Measurements from ENCODE around the gene PSMA2.

The PSMA2 gene

GRCh38 chr7:42914009-42914408, 18.0 kb downstream of the PSMA2 start:
- TF ChIP-seq CTCF (IDR thresholded peaks at IDR 0.05; ENCODE audit: extremely low read depth, missing control alignments): no peak
- no peak for DNase-seq (ENCODE audit: low spot score)

GRCh38 chr7:42913591-42913990, 18.4 kb downstream of the PSMA2 start:
- no peak for DNase-seq (ENCODE audit: low spot score)
- TF ChIP-seq CTCF (IDR thresholded peaks at IDR 0.05; ENCODE audit: extremely low read depth, missing control alignments): no peak

- TF ChIP-seq CTCF (IDR thresholded peaks at IDR 0.05; ENCODE audit: extremely low read depth, missing control alignments): no peak
- DNase-seq (ENCODE audit: low spot score): peak; percentile 95
Observed at GRCh38 chr7:42911454-42912447, 20.2 kb downstream of the PSMA2 start, which contains the start of gene C7orf25. Gene C7orf25 (minus strand): TSS chr7:42912070. CDS start chr7:42910900, 1,170 bp downstream.

GRCh38 chr7:42910306-42910705, 21.7 kb downstream of the PSMA2 start:
- TF ChIP-seq CTCF (IDR thresholded peaks at IDR 0.05; ENCODE audit: extremely low read depth, missing control alignments): no peak
- DNase-seq (ENCODE audit: low spot score): no peak

GRCh38 chr7:42907316-42907715, 24.7 kb downstream of the PSMA2 start:
- no peak for DNase-seq (ENCODE audit: low spot score)
- no peak for TF ChIP-seq CTCF (IDR thresholded peaks at IDR 0.05; ENCODE audit: extremely low read depth, missing control alignments)

GRCh38 chr7:42906181-42906580, 25.8 kb downstream of the PSMA2 start:
- no peak for TF ChIP-seq CTCF (IDR thresholded peaks at IDR 0.05; ENCODE audit: extremely low read depth, missing control alignments)
- DNase-seq (ENCODE audit: low spot score): no peak

- no peak for TF ChIP-seq CTCF (IDR thresholded peaks at IDR 0.05; ENCODE audit: extremely low read depth, missing control alignments)
- DNase-seq (ENCODE audit: low spot score): no peak
Observed at GRCh38 chr7:42902331-42902730, 29.6 kb downstream of the PSMA2 start.
